GM19193 (cell line): ENCODE results near the gene CDHR5.

Experiments
- POLR2A ChIP-seq: IDR thresholded peaks from 4 replicates; pipeline ENCODE4 v1.6.1; 2011; ENCODE audit not compliant: insufficient read depth, insufficient read length; ENCODE audit errors: extremely low read depth

CDHR5 gene

DNA sequence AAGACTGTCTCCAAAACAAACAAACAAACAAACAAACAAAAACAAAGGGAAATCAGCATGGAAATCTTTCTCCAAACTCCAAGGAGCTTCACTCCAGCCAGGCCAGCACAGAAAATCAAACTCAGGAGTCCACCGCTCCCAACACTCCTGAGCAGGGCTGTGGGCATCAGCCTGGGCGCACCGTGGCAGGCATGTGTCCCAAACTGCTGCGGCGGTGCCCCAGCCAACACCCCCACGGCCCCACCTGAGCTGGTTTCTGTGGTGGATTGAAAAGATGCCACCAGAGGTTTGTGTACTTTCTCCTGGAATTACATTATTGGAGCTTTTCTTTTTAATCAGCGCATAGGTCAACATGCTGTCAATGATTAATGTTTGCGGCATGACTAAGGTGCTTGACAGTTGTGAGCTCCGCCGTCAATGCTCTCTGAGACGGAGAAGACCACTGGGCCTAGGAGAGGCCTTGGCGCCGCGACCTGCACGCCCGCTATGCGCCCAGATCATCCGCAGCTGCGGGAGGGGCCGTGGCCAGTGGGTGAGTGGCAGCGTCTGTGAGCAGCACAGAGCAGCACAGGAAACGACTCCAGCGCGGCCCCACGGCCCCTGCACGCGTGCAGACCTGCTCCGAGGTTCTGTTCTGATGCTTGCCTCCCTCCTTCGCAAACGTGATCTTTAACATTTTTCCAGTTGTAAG, 30.4 kb upstream of the CDHR5 start:
- TF ChIP-seq POLR2A, result no peak

DNA sequence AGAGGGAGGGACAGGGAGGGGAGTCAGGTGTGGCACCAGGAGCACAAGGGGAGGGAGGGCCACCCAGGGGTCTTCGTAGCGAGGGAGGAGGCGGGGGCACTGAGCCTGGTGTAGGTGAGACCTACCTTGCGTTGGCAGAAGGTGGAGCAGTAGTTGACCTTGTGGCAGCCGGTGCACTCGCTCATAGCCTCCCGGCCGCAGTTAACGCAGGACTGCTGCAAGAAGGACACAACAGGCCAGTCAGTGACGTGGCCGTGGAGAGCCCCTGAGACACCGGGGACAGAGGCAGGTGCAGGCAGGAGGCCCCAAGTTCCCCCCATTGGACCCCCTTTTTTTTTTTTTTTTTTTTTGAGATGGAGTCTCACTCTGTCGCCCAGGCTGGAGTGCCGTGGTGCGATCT, 29.1 kb upstream of the CDHR5 start:
- TF ChIP-seq POLR2A, result no peak

DNA sequence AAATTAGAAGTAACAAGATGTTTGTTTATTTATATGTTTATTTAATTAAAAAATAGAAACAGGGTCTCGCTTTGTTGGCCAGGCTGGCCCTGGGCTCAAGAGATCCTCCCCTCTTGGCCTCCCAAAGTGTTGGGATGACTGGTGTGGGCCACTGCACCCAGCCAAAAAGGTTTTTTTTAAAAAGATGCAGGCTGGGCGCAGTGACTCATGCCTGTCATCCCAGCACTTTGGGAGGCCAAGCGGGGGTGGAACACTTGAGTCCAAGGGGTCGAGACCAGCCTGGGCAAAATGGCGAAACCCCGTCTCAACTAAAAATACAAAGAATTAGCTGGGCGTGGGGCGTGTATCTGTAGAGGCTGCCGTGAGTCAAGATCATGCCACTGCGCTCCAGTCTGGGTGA, 25.7 kb upstream of the CDHR5 start:
- TF ChIP-seq POLR2A, result no peak

DNA sequence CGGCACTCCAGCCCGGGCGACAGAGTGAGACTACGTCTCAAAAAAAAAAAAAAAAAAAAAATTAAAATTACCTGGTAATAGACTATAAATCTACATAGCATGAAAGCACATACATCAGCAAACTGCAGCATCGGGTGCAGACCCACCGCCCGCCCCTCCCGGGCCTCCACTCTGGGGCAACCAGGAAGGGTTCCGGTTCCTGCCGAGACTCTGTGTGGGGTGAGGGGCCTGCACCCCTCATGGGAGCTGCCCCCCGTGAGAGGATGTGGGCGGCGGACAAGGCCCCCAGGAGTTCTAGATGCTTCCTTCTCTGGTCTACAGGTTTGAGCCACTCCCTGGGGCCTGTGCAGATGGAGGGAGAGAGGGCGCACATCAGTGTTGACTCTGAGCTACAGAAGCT, 21.5 kb upstream of the CDHR5 start:
- no peak for TF ChIP-seq POLR2A

DNA sequence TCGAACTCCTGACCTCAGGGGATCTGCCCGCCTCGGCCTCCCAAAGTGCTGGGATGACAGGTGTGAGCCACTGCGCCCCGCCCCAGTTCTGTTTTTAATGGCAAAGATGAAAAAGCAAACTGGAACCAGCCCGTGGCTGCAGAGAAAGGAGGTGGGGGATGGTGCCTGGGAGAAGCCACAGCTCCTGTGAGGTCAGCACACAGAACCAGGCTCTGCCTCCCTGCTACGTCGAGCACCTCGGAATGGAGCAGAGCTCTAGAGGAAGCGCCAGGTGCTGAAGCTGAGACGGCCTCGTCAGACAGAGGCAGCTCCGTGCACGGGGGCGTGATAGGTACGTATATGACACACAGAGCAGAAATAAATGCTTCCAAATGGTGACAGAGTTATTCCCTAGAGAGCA, 20.8 kb upstream of the CDHR5 start:
- TF ChIP-seq POLR2A, result no peak

DNA sequence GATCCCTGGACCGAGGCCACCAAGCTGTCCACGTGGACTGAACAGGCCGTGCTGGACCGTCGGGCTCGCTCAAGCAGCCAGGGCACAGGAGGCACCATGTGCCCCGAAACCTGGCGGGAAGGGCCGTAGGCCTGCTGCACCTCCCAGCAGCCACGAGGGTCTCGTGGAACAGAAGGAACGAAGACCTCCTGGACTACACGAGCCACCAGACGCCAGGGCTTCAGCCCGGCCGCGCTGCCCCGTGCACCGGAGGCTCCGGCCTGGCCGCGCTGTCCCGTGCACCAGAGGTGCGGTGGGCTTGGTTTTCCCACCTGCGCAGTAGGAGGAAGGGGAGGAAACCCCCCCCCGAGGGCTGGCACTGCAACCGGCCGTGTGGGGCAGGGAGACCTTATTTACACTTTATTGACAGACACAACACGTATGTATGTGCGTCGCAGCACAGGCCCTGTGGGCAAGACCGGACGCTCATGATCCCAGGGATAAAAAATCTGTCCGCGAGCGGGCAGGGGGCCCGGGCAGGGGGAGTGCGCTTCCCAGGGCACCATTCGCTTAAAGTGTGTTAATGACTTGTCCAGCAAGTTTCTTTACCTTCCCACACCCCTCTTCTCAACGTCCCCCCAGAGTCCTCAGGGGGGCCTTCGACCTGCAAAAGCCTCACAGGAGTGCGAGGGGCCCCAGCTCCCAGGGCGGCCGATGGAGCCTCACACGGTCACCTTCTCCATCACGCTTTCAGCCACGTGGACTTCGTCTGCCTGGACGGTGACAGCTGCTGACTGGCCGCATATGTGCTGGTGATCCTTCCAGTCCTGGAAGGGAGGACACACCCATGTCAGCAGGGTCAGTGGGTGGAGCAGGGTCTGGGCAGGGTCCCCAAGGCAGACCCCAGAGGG, 19.3 kb upstream of the CDHR5 start:
- no peak for TF ChIP-seq POLR2A

DNA sequence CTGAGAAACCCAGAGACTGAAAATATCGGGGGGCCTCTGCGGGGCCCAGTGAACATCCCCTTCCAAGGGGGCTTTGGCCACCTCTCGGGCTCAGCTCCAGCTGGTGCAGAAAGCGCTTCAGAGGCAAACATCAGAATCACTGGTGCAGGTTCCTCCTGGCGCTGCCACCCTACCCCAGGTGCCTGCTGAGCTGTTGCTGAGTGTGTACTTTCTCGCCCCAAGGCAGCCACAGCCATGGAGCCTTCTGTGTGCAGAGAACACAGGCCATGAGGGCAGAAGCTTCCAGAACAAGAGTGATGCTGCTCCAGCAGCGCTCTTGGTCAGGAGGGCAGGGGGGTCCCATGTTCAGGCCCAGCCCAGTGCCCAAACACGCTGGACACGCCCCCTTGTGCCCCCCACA, 18.6 kb upstream of the CDHR5 start:
- no peak for TF ChIP-seq POLR2A

DNA sequence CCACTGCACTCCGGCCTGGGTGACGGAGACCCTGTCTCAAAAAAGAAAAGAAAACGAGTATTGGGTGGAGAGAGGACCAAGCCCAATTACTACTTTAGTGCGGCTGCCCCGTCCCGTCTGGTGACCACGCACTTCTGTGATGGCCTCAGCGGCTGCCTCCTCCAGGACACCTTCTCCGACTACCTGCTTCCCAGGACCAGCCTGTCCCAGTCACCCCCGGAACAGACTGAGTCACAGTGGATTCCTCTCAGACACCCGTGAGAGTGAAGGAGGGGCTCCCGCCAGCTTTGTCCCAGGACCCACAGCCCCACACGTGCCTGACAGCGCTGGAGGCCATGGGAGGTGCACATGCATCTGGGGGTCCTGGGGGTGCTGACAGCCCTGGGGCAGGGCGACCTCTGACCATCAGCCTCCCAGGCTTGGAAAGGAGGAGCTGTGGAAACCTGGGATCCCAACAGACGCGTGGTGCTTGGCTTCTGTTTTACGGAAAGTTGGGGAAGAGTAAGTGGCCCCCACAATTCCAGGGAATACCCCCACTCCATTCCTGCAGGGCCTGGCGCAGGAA, 17.1 kb upstream of the CDHR5 start:
- no peak for TF ChIP-seq POLR2A

DNA sequence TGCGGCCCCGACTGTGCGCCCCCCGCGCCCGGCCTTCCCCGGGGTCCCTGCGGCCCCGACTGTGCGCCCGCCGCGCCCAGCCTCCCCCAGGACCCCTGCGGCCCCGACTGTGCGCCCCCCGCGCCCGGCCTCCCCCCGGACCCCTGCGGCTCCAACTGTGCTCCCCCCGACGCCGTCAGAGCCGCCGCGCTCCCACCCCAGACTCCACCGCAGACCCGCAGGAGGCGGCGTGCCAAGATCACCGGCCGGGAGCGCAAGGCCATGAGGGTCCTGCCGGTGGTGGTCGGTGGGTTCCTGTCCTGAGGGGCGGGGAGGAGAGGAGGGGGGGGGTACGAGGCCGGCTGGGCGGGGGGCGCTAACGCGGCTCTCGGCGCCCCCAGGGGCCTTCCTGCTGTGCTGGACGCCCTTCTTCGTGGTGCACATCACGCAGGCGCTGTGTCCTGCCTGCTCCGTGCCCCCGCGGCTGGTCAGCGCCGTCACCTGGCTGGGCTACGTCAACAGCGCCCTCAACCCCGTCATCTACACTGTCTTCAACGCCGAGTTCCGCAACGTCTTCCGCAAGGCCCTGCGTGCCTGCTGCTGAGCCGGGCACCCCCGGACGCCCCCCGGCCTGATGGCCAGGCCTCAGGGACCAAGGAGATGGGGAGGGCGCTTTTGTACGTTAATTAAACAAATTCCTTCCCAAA, 15.4 kb upstream of the CDHR5 start:
- no peak for TF ChIP-seq POLR2A

DNA sequence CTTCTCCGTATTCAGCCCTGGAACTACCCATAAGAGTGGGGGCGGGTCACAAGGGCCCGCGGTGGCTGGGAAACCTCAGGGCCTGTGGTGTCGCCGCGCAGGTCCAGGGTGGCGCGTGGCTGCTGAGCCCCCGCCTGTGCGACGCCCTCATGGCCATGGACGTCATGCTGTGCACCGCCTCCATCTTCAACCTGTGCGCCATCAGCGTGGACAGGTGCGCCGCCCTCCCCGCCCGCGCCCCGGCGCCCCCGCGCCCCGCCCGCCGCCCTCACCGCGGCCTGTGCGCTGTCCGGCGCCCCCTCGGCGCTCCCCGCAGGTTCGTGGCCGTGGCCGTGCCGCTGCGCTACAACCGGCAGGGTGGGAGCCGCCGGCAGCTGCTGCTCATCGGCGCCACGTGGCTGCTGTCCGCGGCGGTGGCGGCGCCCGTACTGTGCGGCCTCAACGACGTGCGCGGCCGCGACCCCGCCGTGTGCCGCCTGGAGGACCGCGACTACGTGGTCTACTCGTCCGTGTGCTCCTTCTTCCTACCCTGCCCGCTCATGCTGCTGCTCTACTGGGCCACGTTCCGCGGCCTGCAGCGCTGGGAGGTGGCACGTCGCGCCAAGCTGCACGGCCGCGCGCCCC, 14.7 kb upstream of the CDHR5 start:
- no peak for TF ChIP-seq POLR2A

DNA sequence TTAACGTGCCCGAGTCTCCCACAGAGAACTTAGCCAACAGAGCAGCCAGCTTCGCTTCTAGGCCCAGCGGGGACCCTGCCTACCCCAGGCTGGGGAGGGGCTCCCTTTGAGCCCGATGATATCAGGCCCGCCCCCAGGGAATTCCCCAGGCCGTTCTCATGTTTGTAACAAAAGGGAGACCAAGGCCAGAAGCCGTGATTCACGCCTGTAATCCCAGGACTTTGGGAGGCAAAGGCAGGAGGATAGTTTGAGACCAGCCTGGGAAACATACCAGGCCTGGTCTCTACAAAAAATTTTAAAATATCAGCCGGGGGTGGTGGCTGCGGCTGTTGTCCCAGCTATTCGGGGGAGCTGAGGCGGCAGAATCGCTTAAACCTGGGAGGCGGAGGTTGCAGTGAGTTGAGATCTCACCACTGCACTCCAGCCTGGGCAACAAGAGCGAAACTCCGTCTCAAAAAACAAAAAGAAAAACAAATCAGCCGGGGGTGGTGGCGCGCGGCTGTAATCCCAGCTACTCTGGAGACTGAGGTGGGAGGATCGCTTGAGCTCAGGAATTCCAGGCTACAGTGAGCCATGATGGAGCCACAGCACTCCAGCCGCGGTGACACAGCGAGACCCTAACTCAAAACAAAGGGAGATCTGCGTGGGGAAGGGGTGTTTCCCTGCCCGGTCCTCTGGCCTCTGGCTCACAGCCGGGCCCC, 14.0 kb upstream of the CDHR5 start:
- no peak for TF ChIP-seq POLR2A

DNA sequence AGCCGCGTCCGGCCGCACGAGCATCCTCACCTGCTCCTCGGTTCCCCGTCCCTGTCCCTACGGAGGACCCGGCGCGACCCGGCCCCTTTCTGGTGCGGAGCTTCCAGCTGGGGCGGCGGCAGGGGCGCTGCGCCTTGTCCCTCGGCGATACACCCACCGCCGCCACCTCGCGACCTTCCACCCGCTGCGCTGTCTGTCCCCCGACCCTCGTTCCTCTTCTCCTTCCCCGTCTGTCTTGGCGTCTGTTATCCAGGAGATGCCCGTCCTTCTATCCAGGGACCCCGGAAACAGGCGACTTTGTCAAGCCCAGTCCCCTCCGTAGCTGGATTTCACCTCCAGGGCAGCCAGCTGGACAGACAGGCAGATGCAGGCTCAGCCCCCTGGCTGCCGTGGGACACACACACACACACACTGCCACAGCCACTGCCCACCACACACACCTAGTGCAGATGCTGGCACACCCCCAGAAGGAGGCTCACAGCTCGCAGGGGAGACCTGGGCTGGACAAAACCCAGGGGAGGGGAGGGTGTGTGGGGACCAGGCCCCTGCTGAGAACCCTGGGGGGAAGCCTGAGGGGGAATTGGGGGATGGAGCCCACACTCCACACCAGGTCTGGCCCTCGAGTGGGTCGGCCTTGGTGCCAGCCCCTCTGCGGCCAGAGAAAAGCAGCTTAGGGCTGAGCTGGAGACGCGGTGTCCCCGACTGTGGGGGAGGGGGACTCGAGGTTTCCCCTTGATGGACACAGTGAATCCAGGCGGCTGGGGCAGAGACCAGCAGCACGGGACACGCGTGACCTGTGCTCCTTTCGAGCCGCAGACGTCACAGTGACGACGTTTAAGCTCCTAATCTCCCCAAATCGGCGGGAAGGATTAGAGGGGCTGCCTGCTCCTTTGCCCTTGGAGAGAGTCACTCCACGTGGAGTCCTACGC, 13.1 kb upstream of the CDHR5 start:
- TF ChIP-seq POLR2A, result no peak

DNA sequence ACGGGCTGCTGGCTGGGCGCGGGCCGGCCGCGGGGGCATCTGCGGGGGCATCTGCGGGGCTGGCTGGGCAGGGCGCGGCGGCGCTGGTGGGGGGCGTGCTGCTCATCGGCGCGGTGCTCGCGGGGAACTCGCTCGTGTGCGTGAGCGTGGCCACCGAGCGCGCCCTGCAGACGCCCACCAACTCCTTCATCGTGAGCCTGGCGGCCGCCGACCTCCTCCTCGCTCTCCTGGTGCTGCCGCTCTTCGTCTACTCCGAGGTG, 12.5 kb upstream of the CDHR5 start:
- TF ChIP-seq POLR2A, result no peak
